ENCODE measurements around the gene SUDS3. TPM values are rescaled to one million over a fixed set of nuclear protein-coding genes. Genes with fewer than 3 reads are reported as not detected.

The SUDS3 gene
- total RNA-seq, 1 donor from 2014 or later: 23.8 TPM

GRCh38 chr12:118355843-118356242 lies 20.5 kb upstream of the SUDS3 start:
- intact Hi-C loops (cut with micrococcal nuclease): loop anchor here (5.0 kb wide), 4 partner anchors 49 to 294 kb away; partner anchors contain the start of genes PEBP1 and WSB2

- intact Hi-C loops (cut with micrococcal nuclease): loop anchor here (5.0 kb wide), 4 partner anchors 50 to 295 kb away; partner anchors contain the start of genes PEBP1 and WSB2
Measured at GRCh38 chr12:118356809-118357256, 19.5 kb upstream of the SUDS3 start.

GRCh38 chr12:118357257-118358007 lies 18.9 kb upstream of the SUDS3 start:
- intact Hi-C loops (cut with micrococcal nuclease): loop anchor here (5.0 kb wide), 4 partner anchors 50 to 295 kb away; partner anchors contain the start of genes PEBP1 and WSB2

- intact Hi-C loops (cut with micrococcal nuclease): loop anchor here (5.0 kb wide), 4 partner anchors 51 to 296 kb away; partner anchors contain the start of genes PEBP1 and WSB2
Measured at GRCh38 chr12:118358008-118358359, 18.4 kb upstream of the SUDS3 start.

GRCh38 chr12:118358612-118359540 lies 17.5 kb upstream of the SUDS3 start:
- intact Hi-C loops (cut with micrococcal nuclease): loop anchor here (1.0 to 5.0 kb wide), 5 partner anchors 14 to 297 kb away; partner anchors contain the start of genes PEBP1 and WSB2

GRCh38 chr12:118359541-118359915 lies 16.8 kb upstream of the SUDS3 start:
- intact Hi-C loops (cut with micrococcal nuclease): loop anchor here (1.0 to 5.0 kb wide), 5 partner anchors 14 to 297 kb away; partner anchors contain the start of genes PEBP1 and WSB2

GRCh38 chr12:118361092-118361404 lies 15.3 kb upstream of the SUDS3 start:
- intact Hi-C loops (cut with micrococcal nuclease): no loop called here

GRCh38 chr12:118361889-118362288 lies 14.5 kb upstream of the SUDS3 start:
- intact Hi-C loops (cut with micrococcal nuclease): no loop called here

GRCh38 chr12:118368821-118369220 lies 7.5 kb upstream of the SUDS3 start:
- intact Hi-C loops (cut with micrococcal nuclease): no loop called here

GRCh38 chr12:118370601-118371000 lies 5.8 kb upstream of the SUDS3 start:
- intact Hi-C loops (cut with micrococcal nuclease): loop anchor here (10.0 kb wide), 2 partner anchors 1176 to 1294 kb away; partner anchors contain the start of genes FBXO21 and PRKAB1

GRCh38 chr12:118371321-118372282 lies 4.8 kb upstream of the SUDS3 start:
- intact Hi-C loops (cut with micrococcal nuclease): loop anchor here (2.0 to 10.0 kb wide), 4 partner anchors 65 to 1293 kb away; partner anchors contain the start of genes FBXO21, PRKAB1 and RFC5

- intact Hi-C loops (cut with micrococcal nuclease): loop anchor here (1.0 to 10.0 kb wide), 7 partner anchors 14 to 1292 kb away; partner anchors contain the start of genes FBXO21, PRKAB1 and RFC5
Measured at GRCh38 chr12:118372541-118373495, 3.5 kb upstream of the SUDS3 start, which contains the start of gene TAOK3. TAOK3 (minus strand) TSS chr12:118372907; CDS start chr12:118255567, 117,340 bp downstream.

GRCh38 chr12:118373616-118374015 lies 2.7 kb upstream of the SUDS3 start:
- intact Hi-C loops (cut with micrococcal nuclease): loop anchor here (1.0 to 10.0 kb wide), 7 partner anchors 14 to 1291 kb away; partner anchors contain the start of genes FBXO21, PRKAB1 and RFC5

- intact Hi-C loops (cut with micrococcal nuclease): loop anchor here (10.0 kb wide), 2 partner anchors 1179 to 1291 kb away; partner anchors contain the start of genes FBXO21 and PRKAB1
Measured at GRCh38 chr12:118374126-118374725, 2.1 kb upstream of the SUDS3 start.

- intact Hi-C loops (cut with micrococcal nuclease): loop anchor here (5.0 to 10.0 kb wide), 3 partner anchors 498 to 1290 kb away; partner anchors contain the start of genes FBXO21 and PRKAB1
Measured at GRCh38 chr12:118374909-118375308, 1.4 kb upstream of the SUDS3 start.

GRCh38 chr12:118375348-118375747 lies 1.0 kb upstream of the SUDS3 start:
- intact Hi-C loops (cut with micrococcal nuclease): loop anchor here (5.0 to 10.0 kb wide), 3 partner anchors 498 to 1289 kb away; partner anchors contain the start of genes FBXO21 and PRKAB1

GRCh38 chr12:118377021-118377883 lies 897 bp downstream of the SUDS3 start:
- intact Hi-C loops (cut with micrococcal nuclease): loop anchor here (5.0 to 10.0 kb wide), 3 partner anchors 500 to 1288 kb away; partner anchors contain the start of genes FBXO21 and PRKAB1
